Left renal pelvis (tissue), 4 donors: ENCODE data around the gene MSX1. TPM values are rescaled to one million over a fixed set of nuclear protein-coding genes. Genes with fewer than 3 reads are reported as not detected.

Experiments used
- DNase-seq, 4 donors: peaks; one replicate each; pipeline ENCODE4 v3.0.0-alpha.2; 2013; ENCODE audit warnings: low read depth in 4 of 4, low spot score in 3 of 4
- polyA plus RNA-seq, 4 donors: library from polyadenylated mRNA; unstranded; fragments of 120-200 nt; gene quantifications; one replicate each; pipeline ENCODE4 v1.2.1, GENCODE V29; 2013; ENCODE audit not compliant: insufficient read length in 4 of 4

Gene MSX1
- polyA plus RNA-seq, 4 donors: 0.91 to 1.7 (median 1.2) TPM

DNA sequence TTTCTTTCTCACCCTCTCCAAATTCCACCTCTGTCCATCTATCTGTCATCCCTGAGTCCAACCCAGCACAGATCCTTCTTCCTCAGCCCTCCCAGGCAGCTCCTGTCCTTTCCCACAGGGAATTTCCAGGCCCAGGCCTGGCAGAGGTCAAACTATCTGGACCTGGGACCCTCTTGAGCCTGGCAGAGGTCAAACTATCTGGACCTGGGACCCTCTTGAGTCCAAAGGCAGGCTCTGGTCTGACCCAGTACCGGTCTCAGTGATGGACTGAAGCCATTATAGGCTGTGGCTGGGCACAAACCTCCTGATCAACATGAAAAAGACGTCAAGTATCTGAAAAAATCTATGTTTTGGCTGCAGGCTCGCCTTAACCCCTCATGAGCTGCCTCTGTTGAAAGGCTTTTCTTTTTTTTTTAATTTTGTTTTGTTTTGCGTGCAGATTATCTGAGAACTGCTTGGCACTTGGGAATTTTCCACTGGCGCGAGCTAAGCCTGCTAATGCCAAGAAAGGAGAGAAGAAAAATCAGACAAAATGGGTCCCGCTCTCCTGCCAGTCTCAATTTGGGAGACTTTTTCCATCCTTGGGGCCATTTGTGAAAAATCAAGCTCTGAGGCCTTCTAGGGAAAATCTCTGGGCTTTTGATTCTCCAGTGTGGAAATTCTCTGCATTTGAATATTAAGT lies 31.2 kb downstream of the MSX1 start:
- DNase-seq: no peak

- DNase-seq: no peak
These were observed 34.3 kb downstream of the MSX1 start for GRCh38 chr4:4893721-4894120.

DNA sequence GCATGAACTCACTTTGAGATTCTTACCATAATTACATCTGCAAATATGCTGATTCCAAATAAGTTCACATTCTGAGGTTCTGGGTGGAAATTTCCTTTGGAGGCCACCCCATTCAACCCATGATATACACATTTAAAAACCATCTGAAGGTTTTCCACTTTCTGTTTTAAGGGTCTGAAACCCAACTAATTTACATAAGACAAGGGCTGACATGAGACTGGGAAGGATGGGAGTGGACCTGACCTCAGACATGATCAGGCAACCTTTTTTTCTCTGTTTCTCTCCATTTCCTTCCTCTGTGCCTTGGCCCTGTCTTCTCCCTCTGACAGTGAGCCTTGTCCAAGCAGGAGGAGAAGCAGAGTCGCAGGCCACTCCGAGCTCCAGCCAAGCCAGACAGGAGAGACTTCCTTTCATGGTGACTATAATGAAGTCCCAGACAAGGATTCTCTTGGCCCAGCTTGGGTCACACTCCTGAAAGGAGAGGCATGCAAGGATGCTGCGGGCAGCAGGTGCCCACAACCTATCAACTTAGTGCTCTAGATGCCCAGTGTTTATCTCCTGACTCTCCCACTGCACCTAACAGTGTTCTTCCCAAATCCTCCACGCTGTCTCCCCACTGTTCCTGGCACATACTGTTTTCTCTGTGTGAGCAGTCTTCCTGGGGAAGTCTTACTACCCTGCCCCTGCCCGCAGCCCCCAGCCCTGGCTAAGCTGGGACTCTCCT lies 39.9 kb downstream of the MSX1 start:
- DNase-seq: no peak

- no peak for DNase-seq
These were observed 42.4 kb downstream of the MSX1 start for GRCh38 chr4:4901877-4902276.

DNA sequence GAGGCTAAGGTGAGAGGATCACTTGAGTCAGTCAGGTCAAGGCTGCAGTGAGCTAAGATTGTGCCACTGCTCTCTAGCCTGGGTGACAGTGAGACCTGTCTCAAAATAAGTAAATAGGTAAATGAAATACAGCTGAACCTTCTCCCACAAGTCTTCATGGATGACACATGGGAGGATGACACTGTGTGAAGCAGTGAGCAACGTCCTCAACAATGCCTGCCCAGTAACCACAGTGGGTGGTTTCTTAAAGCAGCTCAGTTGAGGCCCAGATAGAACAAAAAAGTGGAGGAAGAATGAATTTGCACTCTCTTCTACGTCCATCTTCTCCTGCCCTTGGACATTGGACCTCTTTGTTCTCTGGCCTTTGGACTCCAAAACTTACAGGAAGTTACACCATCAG lies 52.7 kb downstream of the MSX1 start:
- no peak for DNase-seq

GRCh38 chr4:4913147-4913561 lies 53.7 kb downstream of the MSX1 start:
- DNase-seq: no peak

Other genes starting within 250 kb of the MSX1 start
- 10 to 100 TPM in 1 of 4 donors, 1 to 10 TPM in 3; 3.9 to 13.1 (median 7.8) TPM for gene CYTL1, start 159.8 kb downstream of the MSX1 start, polyA plus RNA-seq
- 10 to 100 TPM in 1 of 4 donors, 1 to 10 TPM in 3; 3.2 to 11.3 (median 9.8) TPM for gene STK32B, start 191.8 kb downstream of the MSX1 start, polyA plus RNA-seq